HL-60 (cell line): ENCODE results near the gene PRDM16.

Experiments
- DNase-seq, 2 experiments: peaks; one replicate each; pipeline ENCODE4 v3.0.0-alpha.2; 2010 to 2020; ENCODE audit warnings: low read depth in 1 of 2, low spot score in 1 of 2
- H3K27ac ChIP-seq: fragments of 250-450 bp; sonication (Bioruptor Pico); replicated peaks from 2 replicates; pipeline ENCODE4 v1.5.1; 2020; ENCODE audit warnings: mild to moderate bottlenecking, moderate library complexity
- H3K27me3 ChIP-seq: fragments of 250-450 bp; sonication (Bioruptor Pico); 2 replicates; pipeline ENCODE4 v1.5.1; 2021; ENCODE audit warnings: mild to moderate bottlenecking, moderate library complexity; ENCODE audit not compliant: insufficient read depth, poor library complexity, severe bottlenecking
- H3K4me3 ChIP-seq: replicated peaks from 2 replicates; pipeline ENCODE4 v1.5.1; 2011; ENCODE audit warnings: mild to moderate bottlenecking, control low read depth, low read length; ENCODE audit not compliant: insufficient read depth
- GABPA ChIP-seq: IDR thresholded peaks from 2 replicates; pipeline ENCODE4 v1.6.1; 2012; ENCODE audit warnings: low read depth
- POLR2AphosphoS5 ChIP-seq: IDR thresholded peaks from 2 replicates; pipeline ENCODE4 v1.6.1; 2012; ENCODE audit warnings: low read depth
- SPI1 ChIP-seq: IDR thresholded peaks from 2 replicates; pipeline ENCODE4 v1.6.1; 2012; ENCODE audit warnings: low read depth, mild to moderate bottlenecking, borderline replicate concordance
- TF ChIP-seq, protein P1 (sequence below): IDR thresholded peaks from one replicate; pipeline ENCODE4 v1.5.1; 2011; ENCODE audit warnings: low read length, control low read depth, inconsistent platforms; ENCODE audit not compliant: insufficient read depth
- TF ChIP-seq, protein P2 (sequence below): IDR thresholded peaks from 2 replicates; pipeline ENCODE4 v1.6.1; 2012; ENCODE audit warnings: low read depth; ENCODE audit not compliant: insufficient replicate concordance

PRDM16 gene

DNA sequence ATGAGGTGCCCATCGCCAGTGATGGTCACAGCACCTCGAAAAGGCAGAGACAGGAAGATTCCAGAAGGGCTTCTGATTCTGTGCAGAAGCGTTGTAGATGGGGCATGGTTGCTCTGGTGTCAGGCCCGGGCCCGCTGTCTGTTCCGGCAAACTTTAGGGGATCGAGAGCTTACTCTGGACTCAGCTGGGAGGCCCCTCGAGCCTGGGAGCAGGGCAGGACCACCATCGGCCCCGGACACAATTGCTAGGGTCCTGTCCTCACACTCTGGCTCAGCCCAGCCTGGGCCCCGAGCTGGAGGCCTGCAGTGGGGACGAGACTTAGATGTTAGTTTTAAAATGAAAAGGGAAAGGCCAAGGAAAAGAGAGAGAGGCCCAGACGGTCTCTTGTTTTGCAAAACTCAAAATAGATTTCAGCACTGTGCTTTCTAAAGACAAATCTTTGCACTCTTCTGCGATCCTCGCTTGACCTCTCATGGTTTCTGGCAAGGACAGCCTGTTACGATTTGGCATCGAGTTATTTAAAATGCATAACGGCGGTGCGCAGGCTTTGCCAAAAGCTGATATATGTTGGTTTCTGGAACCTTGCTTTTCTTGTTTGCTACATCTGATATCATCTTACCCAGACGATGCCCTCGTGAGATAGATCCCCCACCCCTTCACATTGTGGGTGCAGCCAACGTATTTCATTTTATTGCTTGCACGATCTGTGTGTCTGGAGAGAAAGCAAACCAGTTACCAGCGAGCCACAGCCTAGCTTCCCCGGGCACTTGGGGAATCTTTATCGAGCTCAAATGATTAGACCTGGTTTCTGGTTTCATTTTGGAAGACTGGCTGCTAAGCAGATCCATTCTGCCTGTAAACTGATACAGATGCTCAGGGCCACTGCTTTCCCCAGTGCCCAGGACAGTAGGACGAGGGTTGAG is 58.0 kb downstream of the PRDM16 start:
- no peaks in the 10 kb centered on the region for H3K27me3 ChIP-seq
- no peak for DNase-seq
- H3K4me3 ChIP-seq, result no peak overlapping the region
- H3K27ac ChIP-seq, result no peak overlapping the region
- TF ChIP-seq, protein P1, sequence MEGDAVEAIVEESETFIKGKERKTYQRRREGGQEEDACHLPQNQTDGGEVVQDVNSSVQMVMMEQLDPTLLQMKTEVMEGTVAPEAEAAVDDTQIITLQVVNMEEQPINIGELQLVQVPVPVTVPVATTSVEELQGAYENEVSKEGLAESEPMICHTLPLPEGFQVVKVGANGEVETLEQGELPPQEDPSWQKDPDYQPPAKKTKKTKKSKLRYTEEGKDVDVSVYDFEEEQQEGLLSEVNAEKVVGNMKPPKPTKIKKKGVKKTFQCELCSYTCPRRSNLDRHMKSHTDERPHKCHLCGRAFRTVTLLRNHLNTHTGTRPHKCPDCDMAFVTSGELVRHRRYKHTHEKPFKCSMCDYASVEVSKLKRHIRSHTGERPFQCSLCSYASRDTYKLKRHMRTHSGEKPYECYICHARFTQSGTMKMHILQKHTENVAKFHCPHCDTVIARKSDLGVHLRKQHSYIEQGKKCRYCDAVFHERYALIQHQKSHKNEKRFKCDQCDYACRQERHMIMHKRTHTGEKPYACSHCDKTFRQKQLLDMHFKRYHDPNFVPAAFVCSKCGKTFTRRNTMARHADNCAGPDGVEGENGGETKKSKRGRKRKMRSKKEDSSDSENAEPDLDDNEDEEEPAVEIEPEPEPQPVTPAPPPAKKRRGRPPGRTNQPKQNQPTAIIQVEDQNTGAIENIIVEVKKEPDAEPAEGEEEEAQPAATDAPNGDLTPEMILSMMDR, result no peak
- TF ChIP-seq, protein P2, sequence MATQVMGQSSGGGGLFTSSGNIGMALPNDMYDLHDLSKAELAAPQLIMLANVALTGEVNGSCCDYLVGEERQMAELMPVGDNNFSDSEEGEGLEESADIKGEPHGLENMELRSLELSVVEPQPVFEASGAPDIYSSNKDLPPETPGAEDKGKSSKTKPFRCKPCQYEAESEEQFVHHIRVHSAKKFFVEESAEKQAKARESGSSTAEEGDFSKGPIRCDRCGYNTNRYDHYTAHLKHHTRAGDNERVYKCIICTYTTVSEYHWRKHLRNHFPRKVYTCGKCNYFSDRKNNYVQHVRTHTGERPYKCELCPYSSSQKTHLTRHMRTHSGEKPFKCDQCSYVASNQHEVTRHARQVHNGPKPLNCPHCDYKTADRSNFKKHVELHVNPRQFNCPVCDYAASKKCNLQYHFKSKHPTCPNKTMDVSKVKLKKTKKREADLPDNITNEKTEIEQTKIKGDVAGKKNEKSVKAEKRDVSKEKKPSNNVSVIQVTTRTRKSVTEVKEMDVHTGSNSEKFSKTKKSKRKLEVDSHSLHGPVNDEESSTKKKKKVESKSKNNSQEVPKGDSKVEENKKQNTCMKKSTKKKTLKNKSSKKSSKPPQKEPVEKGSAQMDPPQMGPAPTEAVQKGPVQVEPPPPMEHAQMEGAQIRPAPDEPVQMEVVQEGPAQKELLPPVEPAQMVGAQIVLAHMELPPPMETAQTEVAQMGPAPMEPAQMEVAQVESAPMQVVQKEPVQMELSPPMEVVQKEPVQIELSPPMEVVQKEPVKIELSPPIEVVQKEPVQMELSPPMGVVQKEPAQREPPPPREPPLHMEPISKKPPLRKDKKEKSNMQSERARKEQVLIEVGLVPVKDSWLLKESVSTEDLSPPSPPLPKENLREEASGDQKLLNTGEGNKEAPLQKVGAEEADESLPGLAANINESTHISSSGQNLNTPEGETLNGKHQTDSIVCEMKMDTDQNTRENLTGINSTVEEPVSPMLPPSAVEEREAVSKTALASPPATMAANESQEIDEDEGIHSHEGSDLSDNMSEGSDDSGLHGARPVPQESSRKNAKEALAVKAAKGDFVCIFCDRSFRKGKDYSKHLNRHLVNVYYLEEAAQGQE, result no peak
- TF ChIP-seq GABPA (no peak), POLR2AphosphoS5 (no peak), SPI1 (no peak)

DNA sequence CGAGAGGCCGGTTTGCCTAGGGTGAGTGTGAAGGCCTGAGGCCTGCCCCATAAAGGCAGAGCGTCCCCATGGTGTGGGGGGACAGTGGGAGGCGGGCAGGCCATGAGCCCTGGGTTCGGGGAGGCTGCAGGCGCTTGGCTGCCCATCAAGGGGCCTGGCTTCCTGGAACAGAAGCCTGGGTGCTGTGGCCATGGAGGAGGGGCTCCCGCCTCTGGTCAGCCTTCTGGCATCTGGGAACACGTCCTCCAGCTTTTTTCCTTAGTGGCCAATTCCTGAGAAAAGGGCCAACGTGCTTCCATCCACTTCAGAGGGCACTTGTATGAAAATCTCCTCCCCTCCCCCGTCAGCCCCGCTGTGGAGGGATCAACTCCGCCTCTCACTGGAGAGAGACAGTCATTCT is 58.7 kb downstream of the PRDM16 start:
- Histone ChIP-seq H3K4me3 (no peak overlapping the region), H3K27me3 (no peaks in the 10 kb centered on the region), H3K27ac (no peak overlapping the region)
- DNase-seq, result no peak
- TF ChIP-seq, protein P1, result no peak
- TF ChIP-seq, protein P2, result no peak
- TF ChIP-seq POLR2AphosphoS5 (no peak), SPI1 (no peak), GABPA (no peak)

DNA sequence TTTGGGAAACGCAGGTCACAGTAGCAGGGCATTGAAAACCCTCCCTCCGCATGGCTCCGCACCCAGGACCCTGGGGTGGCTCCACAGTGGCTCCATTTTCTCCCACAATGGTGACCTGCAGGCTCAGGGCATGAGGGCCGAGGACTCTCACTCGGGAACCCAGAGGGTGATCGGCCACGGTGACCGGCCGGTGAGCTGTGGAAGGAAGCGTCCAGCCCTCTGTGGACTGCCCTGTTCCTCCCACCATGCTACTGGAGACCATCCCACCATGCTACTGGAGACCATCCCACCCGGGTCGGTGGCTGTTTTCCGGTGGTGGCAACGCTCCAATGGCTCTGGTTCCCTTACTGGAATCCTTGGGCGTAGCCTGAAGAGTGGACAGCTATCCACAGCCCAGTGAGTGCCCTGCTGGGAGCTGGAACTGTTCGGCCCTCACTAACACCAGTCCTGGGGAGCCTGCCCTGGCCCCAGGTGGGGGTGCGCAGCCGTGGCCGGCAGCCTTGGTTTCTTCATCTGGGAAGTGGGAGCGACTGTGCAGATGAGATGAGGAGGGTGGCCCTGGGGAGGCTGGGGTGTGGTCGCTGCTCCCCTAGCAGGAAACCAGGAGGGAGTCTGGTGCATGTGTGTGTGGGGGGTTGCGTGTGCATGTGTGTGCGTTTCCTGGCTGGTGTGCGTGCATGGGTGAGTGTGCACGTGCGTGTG is 59.6 kb downstream of the PRDM16 start:
- H3K27me3 ChIP-seq, result no peaks in the 10 kb centered on the region

More for the DNA sequence above, 59.6 kb downstream of the PRDM16 start:
- DNase-seq, result no peak
- Histone ChIP-seq H3K27ac (no peak overlapping the region), H3K4me3 (no peak overlapping the region)
- TF ChIP-seq, protein P2, result no peak
- TF ChIP-seq, protein P1, result no peak
- TF ChIP-seq GABPA (no peak), SPI1 (no peak), POLR2AphosphoS5 (no peak)
